HG03159 (cell line): ENCODE data around the gene KIF26A.

Experiments
- ATAC-seq: cut with Tn5 transposase; IDR thresholded peaks from one replicate; pipeline ENCODE4 v1.9.1; 2021; ENCODE audit warnings: mild to moderate bottlenecking, moderate library complexity; ENCODE audit not compliant: unreplicated experiment

The KIF26A gene

GRCh38 chr14:104112609-104113571 lies 25.5 kb upstream of the KIF26A start:
- ATAC-seq: no peak

GRCh38 chr14:104113631-104114420 lies 24.6 kb upstream of the KIF26A start:
- ATAC-seq: no peak

- ATAC-seq: no peak
Measured at GRCh38 chr14:104114421-104115130, 23.8 kb upstream of the KIF26A start.

GRCh38 chr14:104115131-104115600 lies 23.2 kb upstream of the KIF26A start:
- ATAC-seq: no peak

GRCh38 chr14:104115691-104116287 lies 22.6 kb upstream of the KIF26A start:
- ATAC-seq: no peak

- no peak for ATAC-seq
Measured at GRCh38 chr14:104116288-104116755, 22.1 kb upstream of the KIF26A start.

GRCh38 chr14:104116756-104117340 lies 21.5 kb upstream of the KIF26A start:
- no peak for ATAC-seq

- no peak for ATAC-seq
Measured at GRCh38 chr14:104117341-104118005, 20.9 kb upstream of the KIF26A start.

- no peak for ATAC-seq
Measured at GRCh38 chr14:104118006-104118844, 20.2 kb upstream of the KIF26A start.

- ATAC-seq: no peak
Measured at GRCh38 chr14:104119119-104119487, 19.3 kb upstream of the KIF26A start.

- ATAC-seq: no peak
Measured at GRCh38 chr14:104119488-104120251, 18.7 kb upstream of the KIF26A start.

GRCh38 chr14:104120281-104120741 lies 18.1 kb upstream of the KIF26A start:
- ATAC-seq: no peak

GRCh38 chr14:104121142-104121541 lies 17.2 kb upstream of the KIF26A start:
- ATAC-seq: no peak

GRCh38 chr14:104123879-104124278 lies 14.5 kb upstream of the KIF26A start:
- ATAC-seq: no peak

GRCh38 chr14:104125011-104125410 lies 13.4 kb upstream of the KIF26A start:
- no peak for ATAC-seq

GRCh38 chr14:104126753-104127152 lies 11.6 kb upstream of the KIF26A start:
- no peak for ATAC-seq

GRCh38 chr14:104128981-104129380 lies 9.4 kb upstream of the KIF26A start:
- ATAC-seq: no peak

GRCh38 chr14:104129556-104129955 lies 8.8 kb upstream of the KIF26A start:
- ATAC-seq: no peak
